ENCODE results near the gene ALS2CL. TPM values are rescaled to one million over a fixed set of nuclear protein-coding genes. Genes with fewer than 3 reads are reported as not detected.

The ALS2CL gene, protein sequence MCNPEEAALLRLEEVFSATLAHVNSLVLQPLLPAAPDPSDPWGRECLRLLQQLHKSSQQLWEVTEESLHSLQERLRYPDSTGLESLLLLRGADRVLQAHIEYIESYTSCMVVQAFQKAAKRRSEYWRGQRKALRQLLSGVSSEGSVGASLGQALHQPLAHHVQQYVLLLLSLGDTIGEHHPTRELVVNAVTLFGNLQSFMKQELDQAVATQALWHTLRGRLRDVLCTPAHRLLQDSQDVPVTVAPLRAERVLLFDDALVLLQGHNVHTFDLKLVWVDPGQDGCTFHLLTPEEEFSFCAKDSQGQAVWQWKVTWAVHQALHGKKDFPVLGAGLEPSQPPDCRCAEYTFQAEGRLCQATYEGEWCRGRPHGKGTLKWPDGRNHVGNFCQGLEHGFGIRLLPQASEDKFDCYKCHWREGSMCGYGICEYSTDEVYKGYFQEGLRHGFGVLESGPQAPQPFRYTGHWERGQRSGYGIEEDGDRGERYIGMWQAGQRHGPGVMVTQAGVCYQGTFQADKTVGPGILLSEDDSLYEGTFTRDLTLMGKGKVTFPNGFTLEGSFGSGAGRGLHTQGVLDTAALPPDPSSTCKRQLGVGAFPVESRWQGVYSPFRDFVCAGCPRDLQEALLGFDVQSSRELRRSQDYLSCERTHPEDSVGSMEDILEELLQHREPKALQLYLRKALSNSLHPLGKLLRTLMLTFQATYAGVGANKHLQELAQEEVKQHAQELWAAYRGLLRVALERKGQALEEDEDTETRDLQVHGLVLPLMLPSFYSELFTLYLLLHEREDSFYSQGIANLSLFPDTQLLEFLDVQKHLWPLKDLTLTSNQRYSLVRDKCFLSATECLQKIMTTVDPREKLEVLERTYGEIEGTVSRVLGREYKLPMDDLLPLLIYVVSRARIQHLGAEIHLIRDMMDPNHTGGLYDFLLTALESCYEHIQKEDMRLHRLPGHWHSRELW
- total RNA-seq, result 8.8 and 11.1 TPM in 2 replicates

GRCh38 chr3:46693038-46693891, at the start of gene ALS2CL:
Gene ALS2CL (minus strand): TSS chr3:46693679. CDS start chr3:46689440, 4,239 bp downstream.

DNA sequence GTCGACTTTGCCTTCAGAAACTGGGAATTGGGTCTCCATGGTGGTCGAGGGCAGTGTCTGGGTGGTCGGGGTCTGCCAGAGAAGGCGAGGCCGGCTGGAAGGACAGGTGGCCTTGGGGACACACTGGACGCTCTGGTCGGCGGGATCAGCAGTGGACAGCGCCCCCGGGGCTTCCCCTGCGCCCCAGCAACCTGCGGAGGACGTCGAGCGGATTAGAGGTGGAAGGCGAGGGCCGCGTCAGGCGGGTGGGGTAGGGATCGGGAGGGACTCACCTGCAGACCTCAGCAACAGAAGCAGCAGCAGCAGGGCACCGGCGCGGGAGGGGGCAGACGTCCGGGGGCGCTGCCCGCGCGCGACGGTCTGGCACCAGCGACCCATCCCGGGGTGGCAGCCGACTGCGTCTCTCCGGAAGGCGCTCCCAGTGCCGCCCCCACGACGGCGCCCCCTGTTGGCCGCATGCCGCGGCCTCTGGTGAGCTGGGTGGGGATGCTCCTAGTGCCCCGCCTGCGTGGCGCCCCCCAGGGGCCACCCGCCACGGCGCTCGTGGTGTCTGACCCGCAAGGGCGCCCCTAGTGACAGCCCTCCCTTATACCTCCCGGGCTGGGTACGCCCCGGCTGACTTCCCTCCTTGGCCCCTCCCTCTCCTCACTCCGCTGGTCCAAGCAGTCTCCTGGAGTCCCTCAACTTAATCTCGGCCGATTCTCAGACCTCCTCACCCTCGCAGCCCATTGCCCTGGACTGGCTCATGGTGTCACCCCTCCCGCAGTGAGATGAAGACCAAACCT, 24.2 kb upstream of the ALS2CL start, which contains the start of gene PRSS50:
Gene PRSS50 (minus strand): TSS at position 423 of the 785 bp plus-strand sequence. CDS start 45 bp downstream, at position 378.

GRCh38 chr3:46701181-46701939, 7.9 kb upstream of the ALS2CL start, which contains the start of gene TMIE:
Gene TMIE (plus strand): TSS chr3:46701392. CDS start chr3:46701488, 96 bp downstream.

Small RNA genes lying within 50 kb of the gene (small RNA-seq; reads per million reads assigned to genes)
- not detected for gene RF00591

Other genes starting within 250 kb of the ALS2CL start
- under 0.01 and 0.10 TPM in 2 replicates for gene LTF, start 228.8 kb downstream of the ALS2CL start, total RNA-seq
- gene RTP3, start 195.7 kb downstream of the ALS2CL start, total RNA-seq, result not detected in 2 replicates
- gene LRRC2, start 127.4 kb downstream of the ALS2CL start, total RNA-seq, result 0.10 and 0.98 TPM in 2 replicates
- gene FAM240A, start 81.2 kb downstream of the ALS2CL start, total RNA-seq, result not detected in 2 replicates
- under 0.01 TPM in 1 of 2 replicates, not detected in the other for gene TMIE, start 7.7 kb upstream of the ALS2CL start, total RNA-seq
- not detected in 2 replicates for gene PRSS50, start 24.2 kb upstream of the ALS2CL start, total RNA-seq
- gene MYL3, start 169.8 kb upstream of the ALS2CL start, total RNA-seq, result not detected in 2 replicates
- 0.48 and 0.65 TPM in 2 replicates for gene PTH1R, start 184.0 kb upstream of the ALS2CL start, total RNA-seq